Chondrocyte (in vitro differentiated cells): ENCODE measurements around the gene MAPK8. TPM values are rescaled to one million over a fixed set of nuclear protein-coding genes. Genes with fewer than 3 reads are reported as not detected.

Experiments
- DNase-seq: peaks from one replicate; pipeline ENCODE4 v3.0.0; 2021; ENCODE audit warnings: mixed read lengths, low spot score
- H3K27ac Mint-ChIP-seq: one replicate; pipeline ENCODE4 v1.8.0; 2021; ENCODE audit warnings: mild to moderate bottlenecking, moderate library complexity, mixed read lengths; ENCODE audit not compliant: unreplicated experiment
- H3K27me3 Mint-ChIP-seq: 2 replicates; pipeline ENCODE4 v1.8.0; 2021; ENCODE audit warnings: low read depth, mixed read lengths
- H3K36me3 Mint-ChIP-seq: 2 replicates; pipeline ENCODE4 v1.8.0; 2021; ENCODE audit warnings: low read depth, mixed read lengths
- H3K4me1 Mint-ChIP-seq: 2 replicates; pipeline ENCODE4 v1.8.0; 2021; ENCODE audit warnings: low read depth, mild to moderate bottlenecking, mixed read lengths
- H3K4me3 Mint-ChIP-seq: one replicate; pipeline ENCODE4 v1.8.0; 2021; ENCODE audit warnings: mild to moderate bottlenecking, moderate library complexity, mixed read lengths; ENCODE audit not compliant: unreplicated experiment
- H3K9me3 Mint-ChIP-seq: 2 replicates; pipeline ENCODE4 v1.8.0; 2021; ENCODE audit warnings: low read depth, mixed read lengths
- CTCF ChIP-seq: fragments of 200-600 bp; sonication (generic); IDR thresholded peaks from 2 replicates; pipeline ENCODE4 v1.5.0; 2021; ENCODE audit warnings: antibody characterized with exemption, mild to moderate bottlenecking, moderate library complexity
- total RNA-seq: library from RNA; stranded (reverse); gene quantifications from 3 replicates; pipeline ENCODE4 v1.2.1, GENCODE V29; 2021

Gene MAPK8
- total RNA-seq, 1 donor from 2014 or later: 43.4 TPM

GRCh38 chr10:48453451-48454301 lies 147.2 kb downstream of the MAPK8 start:
- H3K36me3 Mint-ChIP-seq: no peaks in the 10 kb centered on the region
- H3K9me3 Mint-ChIP-seq: no peaks in the 10 kb centered on the region
- H3K4me1 Mint-ChIP-seq: peaks cover 6% of the 10 kb centered on the region
- no peak overlapping the region for H3K4me3 Mint-ChIP-seq
- TF ChIP-seq CTCF: no peak
- H3K27ac Mint-ChIP-seq: no peak overlapping the region
- DNase-seq: peak; percentile 72
- no peaks in the 10 kb centered on the region for H3K27me3 Mint-ChIP-seq

- no peaks in the 10 kb centered on the region for H3K27me3 Mint-ChIP-seq
- no peak for TF ChIP-seq CTCF
- peak; percentile 79 for DNase-seq
- no peaks in the 10 kb centered on the region for H3K36me3 Mint-ChIP-seq
- H3K4me3 Mint-ChIP-seq: no peak overlapping the region
- H3K27ac Mint-ChIP-seq: no peak overlapping the region
- no peaks in the 10 kb centered on the region for H3K9me3 Mint-ChIP-seq
- H3K4me1 Mint-ChIP-seq: peaks cover 6% of the 10 kb centered on the region
Observed at GRCh38 chr10:48454302-48455054, 148.0 kb downstream of the MAPK8 start.

GRCh38 chr10:48455055-48455391 lies 148.5 kb downstream of the MAPK8 start:
- no peak overlapping the region for H3K27ac Mint-ChIP-seq
- no peak for TF ChIP-seq CTCF
- peaks cover 6% of the 10 kb centered on the region for H3K4me1 Mint-ChIP-seq
- peak; percentile 68 for DNase-seq
- no peaks in the 10 kb centered on the region for H3K36me3 Mint-ChIP-seq
- H3K9me3 Mint-ChIP-seq: no peaks in the 10 kb centered on the region
- H3K27me3 Mint-ChIP-seq: no peaks in the 10 kb centered on the region
- H3K4me3 Mint-ChIP-seq: no peak overlapping the region

- DNase-seq: peak; percentile 77
- Mint-ChIP-seq H3K9me3 (no peaks in the 10 kb centered on the region), H3K27me3 (no peaks in the 10 kb centered on the region), H3K36me3 (no peaks in the 10 kb centered on the region), H3K4me3 (no peak overlapping the region), H3K4me1 (peaks cover 6% of the 10 kb centered on the region), H3K27ac (no peak overlapping the region)
- TF ChIP-seq CTCF: no peak
Observed at GRCh38 chr10:48455392-48456151, 149.1 kb downstream of the MAPK8 start.

- no peaks in the 10 kb centered on the region for H3K36me3 Mint-ChIP-seq
- H3K4me3 Mint-ChIP-seq: no peak overlapping the region
- H3K4me1 Mint-ChIP-seq: peaks cover 6% of the 10 kb centered on the region
- no peak for TF ChIP-seq CTCF
- H3K27me3 Mint-ChIP-seq: no peaks in the 10 kb centered on the region
- no peaks in the 10 kb centered on the region for H3K9me3 Mint-ChIP-seq
- no peak for DNase-seq
- H3K27ac Mint-ChIP-seq: no peak overlapping the region
Observed at GRCh38 chr10:48456361-48456804, 149.9 kb downstream of the MAPK8 start.
